UCSD-AML1 (cell line): Measurements from ENCODE around the gene CDADC1.
A peak's percentile ranks its signal among the peaks of the same experiment; 100 is the strongest.

Experiments used
- DNase-seq: peaks from one replicate; lab custom pipeline; 2025; ENCODE audit not compliant: unreplicated experiment; lab: John Stamatoyannopoulos, UW

The CDADC1 gene

DNA sequence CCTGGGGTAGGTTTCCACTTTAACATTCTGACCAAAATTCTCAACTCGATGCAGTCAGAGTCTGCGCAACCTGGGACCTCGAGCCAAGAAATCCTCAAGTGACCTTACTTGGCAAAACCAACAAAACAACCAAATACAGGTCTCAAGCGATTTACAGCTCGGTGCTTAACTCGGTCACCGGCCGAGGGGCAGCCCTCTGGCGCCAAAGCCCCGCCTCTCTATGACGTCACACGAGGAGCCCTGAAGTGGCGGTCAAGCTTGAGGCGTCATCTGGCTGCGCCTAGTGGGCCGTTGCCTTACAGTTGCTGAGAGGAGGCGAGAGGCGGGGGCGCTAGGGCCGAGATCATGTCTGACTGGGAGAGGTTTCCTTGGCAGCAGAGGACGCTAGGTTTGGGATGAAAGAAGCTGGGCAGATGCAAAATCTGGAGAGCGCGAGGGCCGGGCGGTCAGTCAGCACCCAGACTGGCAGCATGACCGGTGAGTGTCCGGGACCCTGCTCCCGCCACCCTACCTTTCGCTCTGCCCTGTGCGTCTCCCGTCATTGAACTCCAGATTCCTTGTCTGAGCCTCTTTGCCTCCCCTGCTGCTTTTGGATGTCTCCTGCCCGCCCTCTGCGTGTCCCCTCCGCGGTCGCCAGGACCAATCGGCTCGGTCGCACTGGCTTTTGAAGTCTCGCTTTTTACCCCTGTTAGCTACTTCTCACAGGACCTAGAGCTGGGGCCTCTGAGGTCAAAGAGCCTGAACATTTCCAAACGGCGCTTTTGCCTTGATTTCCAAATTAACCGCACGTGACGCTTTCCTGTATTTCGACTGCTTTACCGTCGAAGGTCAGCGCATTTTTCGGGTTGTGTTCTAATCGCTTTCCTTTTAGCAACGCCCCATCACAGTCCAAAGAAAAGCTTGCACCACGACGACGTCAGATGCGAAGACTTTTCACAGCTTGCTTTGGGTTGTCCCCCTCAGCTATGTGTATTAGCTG lies at the start of gene CDADC1:
Gene CDADC1 (plus strand): TSS at position 283 of the 979 bp plus-strand sequence. CDS start 113 bp downstream, at position 396.
- DNase-seq = peak; percentile 95

DNA sequence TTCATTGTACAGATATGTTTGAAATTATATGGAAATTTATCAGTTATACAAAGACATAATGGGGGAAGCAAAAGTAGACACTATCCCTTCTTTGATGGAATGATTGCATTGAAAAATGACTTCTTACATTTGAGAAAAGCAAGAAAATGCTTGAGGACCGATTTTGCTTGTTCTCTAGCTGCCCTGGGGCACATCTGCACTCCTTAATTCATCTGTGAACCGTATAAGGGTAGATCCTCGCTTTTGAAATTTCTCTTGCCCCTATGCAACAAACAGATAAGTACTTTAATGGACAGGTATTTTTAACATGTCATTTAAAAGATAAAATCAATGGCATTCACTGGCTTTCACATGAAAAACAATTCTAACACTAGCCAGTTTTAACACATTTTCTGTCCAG lies 41.1 kb upstream of the CDADC1 start:
- DNase-seq = no peak

GRCh38 chr13:49208619-49209018 lies 39.1 kb upstream of the CDADC1 start:
- no peak for DNase-seq

DNA sequence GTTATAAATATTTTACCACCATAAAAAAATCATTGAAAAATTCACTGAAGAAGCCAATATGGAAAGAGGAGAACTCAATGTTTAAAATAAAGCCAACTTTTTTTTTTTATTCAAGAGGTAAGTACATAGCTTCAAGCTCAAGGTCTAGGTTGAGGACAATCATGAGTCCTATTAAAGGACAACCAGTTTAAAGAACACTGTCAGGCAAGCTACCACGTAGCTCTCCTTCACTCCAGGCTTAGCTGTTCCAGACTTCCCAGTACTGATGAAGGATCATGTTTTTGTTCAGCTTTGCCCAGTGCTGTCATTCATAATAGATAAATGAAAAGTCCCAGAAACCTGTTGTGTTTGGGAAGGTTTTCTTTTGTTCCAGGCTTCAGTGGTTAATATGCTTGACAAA lies 37.6 kb upstream of the CDADC1 start:
- no peak for DNase-seq

GRCh38 chr13:49210669-49211068 lies 37.1 kb upstream of the CDADC1 start:
- DNase-seq = no peak

DNA sequence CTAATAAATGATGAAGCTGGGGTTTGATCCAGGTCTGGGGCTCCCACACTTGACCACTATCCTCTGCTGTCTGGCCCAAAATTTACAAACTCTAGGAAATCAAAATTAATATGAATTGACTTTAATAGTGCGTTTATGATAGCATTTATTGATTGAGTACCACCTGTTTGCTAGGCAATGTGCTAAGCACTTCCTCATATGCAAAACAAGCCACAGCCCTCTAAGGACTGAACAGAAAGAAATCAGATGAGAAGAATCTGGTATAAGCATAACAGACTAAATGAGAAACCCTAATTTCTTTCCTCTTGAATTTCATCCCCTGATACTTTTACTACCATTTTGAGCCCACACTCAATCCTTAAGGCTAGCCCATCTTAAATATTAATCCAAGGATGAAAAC lies 34.2 kb upstream of the CDADC1 start:
- no peak for DNase-seq

- DNase-seq = no peak
These were observed 33.5 kb upstream of the CDADC1 start for GRCh38 chr13:49213997-49214916.

DNA sequence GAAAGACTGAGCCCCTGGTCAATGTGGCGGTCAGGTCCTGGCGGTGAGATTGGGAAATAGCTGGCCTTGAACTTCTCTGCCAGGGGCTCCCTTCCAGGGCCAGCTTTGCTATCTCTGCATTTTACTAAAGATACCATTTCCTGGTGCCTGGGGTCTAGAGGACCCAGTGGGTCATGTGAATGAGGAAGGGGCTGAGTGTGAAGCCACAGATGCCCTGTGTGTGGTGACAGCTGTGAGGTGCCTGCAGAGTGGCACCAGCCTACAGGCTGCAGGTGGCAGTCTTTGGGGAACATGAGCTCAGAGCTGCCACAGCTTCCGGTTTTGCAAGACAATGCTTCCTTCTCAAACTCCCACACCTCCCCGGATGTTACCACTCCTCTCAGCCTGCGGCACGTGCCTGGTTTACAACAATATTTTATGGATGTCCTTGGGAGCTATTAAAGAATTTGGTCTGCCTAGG lies 32.8 kb upstream of the CDADC1 start:
- peak; percentile 82 for DNase-seq

DNA sequence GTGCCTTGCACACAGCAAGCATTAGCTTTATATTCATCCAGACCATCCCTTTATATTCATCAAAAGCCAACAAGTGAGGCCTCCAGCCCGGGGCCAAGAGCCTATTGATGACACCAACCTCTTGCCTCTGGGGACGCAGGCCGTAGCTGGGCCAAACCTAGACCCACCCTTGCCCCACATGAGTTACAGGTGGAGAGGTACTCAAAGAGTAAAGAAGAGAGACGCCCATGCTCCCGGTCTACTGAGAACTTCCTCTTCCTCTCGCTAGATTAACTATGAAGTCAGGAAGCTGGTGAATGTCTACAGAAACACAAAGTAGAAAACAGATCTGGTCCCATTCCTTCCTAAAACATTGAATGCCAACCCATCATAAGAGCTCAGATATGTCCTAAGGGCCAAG lies 31.4 kb upstream of the CDADC1 start:
- peak; percentile 19 for DNase-seq

DNA sequence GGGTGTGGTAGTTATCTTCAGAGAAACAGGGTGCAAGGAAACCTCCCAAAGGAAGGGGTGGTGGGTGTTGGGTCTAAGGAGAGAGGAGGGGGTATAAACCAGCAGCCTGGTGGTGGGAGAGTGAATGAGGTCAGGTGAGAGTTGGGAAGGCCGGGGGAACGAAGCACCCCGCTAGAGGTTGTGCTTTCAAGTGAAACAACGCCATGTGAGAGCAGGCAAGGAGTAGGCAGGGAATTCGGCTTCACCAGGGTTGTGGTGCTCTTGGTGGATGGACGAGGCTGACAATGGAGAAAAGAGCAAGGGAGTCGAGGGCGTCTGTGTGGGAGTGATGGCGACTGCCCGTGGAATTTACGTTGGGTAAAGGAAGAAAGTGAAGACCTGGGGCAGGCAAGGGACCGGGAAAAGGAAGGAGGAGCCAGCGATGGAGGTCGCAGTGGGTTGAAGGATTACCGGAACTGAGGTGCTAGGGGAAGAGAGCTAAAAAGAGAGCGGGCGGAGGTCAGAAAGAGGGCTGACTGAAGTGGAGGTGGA lies 29.7 kb upstream of the CDADC1 start:
- DNase-seq = no peak

DNA sequence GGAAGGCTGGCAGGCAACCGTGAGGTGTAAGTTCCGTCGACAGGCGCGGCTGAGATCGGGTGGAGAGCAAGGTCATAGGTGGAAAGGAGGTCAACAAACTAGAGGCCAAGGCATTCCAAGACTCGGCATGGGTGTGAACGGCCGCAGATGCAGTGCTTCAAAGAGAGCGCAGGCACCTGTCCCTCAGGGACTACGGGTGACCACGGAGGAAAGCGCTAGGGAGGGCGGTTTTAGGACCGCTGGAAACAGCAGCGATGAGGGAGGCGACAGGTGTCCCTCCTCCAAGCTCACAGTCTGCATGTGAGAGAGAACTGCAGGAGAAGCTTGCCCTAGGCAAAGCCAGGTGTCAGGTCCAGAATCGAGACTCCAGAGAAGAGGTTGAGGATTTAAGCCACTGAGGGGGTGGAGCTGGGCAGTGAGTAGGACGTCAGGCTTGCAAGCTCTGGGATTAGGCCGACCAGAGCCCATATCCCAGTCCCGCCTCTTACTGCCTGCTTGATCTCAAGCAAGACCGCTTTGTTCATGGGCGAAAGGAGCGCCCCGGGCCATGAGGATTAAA lies 29.2 kb upstream of the CDADC1 start:
- DNase-seq = no peak

GRCh38 chr13:49219647-49220035 lies 28.1 kb upstream of the CDADC1 start:
- no peak for DNase-seq

DNA sequence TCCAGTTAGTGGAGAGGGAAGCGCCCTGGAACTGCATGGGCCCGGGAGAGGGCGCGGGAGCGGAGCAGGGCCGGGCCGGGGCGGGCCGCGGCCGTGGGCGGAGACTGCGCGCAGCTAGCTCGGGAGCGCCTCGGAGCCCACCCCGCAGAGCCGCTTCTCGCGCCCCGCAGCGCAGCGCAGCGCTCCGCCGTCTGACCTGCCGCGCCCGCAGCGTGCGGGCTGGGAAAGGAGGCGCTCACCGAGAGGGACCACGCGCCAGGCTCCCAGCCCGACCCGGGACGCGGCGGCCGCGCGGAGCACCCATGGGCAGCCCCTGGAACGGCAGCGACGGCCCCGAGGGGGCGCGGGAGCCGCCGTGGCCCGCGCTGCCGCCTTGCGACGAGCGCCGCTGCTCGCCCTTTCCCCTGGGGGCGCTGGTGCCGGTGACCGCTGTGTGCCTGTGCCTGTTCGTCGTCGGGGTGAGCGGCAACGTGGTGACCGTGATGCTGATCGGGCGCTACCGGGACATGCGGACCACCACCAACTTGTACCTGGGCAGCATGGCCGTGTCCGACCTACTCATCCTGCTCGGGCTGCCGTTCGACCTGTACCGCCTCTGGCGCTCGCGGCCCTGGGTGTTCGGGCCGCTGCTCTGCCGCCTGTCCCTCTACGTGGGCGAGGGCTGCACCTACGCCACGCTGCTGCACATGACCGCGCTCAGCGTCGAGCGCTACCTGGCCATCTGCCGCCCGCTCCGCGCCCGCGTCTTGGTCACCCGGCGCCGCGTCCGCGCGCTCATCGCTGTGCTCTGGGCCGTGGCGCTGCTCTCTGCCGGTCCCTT lies 27.5 kb upstream of the CDADC1 start, which contains the start of gene MLNR:
Gene MLNR (plus strand): TSS at position 303 of the 820 bp plus-strand sequence. CDS start 0 bp downstream, at position 303.
- no peak for DNase-seq

DNA sequence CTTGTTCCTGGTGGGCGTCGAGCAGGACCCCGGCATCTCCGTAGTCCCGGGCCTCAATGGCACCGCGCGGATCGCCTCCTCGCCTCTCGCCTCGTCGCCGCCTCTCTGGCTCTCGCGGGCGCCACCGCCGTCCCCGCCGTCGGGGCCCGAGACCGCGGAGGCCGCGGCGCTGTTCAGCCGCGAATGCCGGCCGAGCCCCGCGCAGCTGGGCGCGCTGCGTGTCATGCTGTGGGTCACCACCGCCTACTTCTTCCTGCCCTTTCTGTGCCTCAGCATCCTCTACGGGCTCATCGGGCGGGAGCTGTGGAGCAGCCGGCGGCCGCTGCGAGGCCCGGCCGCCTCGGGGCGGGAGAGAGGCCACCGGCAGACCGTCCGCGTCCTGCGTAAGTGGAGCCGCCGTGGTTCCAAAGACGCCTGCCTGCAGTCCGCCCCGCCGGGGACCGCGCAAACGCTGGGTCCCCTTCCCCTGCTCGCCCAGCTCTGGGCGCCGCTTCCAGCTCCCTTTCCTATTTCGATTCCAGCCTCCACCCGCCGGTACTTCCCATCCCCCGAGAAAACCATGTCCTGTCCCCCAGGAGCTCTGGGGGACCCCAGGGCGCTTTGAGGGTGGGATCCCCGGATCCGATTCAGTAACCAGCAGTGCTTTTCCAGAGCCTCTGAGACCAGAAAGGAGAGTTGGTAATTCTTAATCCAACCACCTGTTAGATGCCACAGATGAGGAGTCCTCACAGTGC lies 26.7 kb upstream of the CDADC1 start:
- DNase-seq = no peak

GRCh38 chr13:49221590-49221965 lies 26.1 kb upstream of the CDADC1 start:
- DNase-seq = no peak

GRCh38 chr13:49225223-49226042 lies 22.3 kb upstream of the CDADC1 start:
- DNase-seq = no peak

DNA sequence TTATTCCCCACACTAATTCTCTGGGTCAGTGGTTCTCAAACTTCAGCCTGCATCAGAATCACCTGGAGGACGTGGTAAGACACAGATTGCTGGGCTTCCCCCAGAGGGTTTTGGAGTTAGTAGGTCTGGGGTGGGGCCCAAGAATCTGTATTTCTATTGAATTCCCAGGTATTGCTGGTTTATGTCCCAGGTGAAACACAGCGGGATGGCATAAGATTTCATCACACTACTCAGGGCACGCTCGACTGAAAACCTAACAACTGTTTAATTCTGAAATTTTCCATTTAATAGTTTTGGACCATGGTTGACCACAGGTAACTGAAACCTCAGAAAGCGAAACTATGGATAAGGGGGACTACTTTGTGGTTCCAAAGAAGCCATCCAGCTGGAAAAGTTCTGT lies 21.1 kb upstream of the CDADC1 start:
- no peak for DNase-seq

DNA sequence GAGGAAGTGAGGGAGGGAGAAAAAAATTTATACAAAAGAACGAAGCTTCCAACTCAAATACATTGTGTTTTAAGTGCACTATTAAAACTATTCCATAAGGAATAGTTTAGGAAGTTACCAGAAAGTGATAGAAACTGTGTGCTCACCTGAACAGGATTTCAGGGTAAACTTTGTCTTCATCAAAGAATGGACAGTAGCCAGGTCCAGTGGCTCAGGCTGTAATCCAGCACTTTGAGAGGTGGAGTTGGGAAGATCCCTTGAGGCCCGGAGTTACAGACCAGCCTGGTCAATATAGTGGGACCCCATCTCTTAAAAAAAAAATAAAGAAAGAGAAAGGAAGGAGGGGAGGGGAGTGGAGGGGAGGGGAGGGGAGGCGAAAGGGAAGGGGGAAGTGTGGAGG lies 13.0 kb upstream of the CDADC1 start:
- DNase-seq = no peak
